GM12878 (cell line): ENCODE measurements around the gene TRAF3IP1. TPM values are rescaled to one million over a fixed set of nuclear protein-coding genes. Genes with fewer than 3 reads are reported as not detected.

Experiments used
- EZH2 ChIP-seq: IDR thresholded peaks from 2 replicates; pipeline ENCODE4 v1.6.1; 2012; ENCODE audit warnings: low read depth, mild to moderate bottlenecking, control low read depth, inconsistent platforms, low read length, borderline replicate concordance; ENCODE audit not compliant: control insufficient read depth
- IKZF1 ChIP-seq: fragments of 450-650 bp; conservative IDR thresholded peaks from 2 replicates; pipeline ENCODE4 v1.6.1; 2017; ENCODE audit warnings: antibody characterized with exemption, mild to moderate bottlenecking
- MYB ChIP-seq: fragments of 150-350 bp; IDR thresholded peaks from 2 replicates; pipeline ENCODE4 v1.6.1; 2014; ENCODE audit warnings: mild to moderate bottlenecking, low read depth, low read length, borderline replicate concordance
- MYC ChIP-seq: IDR thresholded peaks from 2 replicates; pipeline ENCODE4 v1.6.1; 2011; ENCODE audit warnings: mild to moderate bottlenecking, low read length, moderate library complexity, inconsistent platforms; ENCODE audit not compliant: insufficient read depth, insufficient replicate concordance, insufficient read length, severe bottlenecking
- NFIC ChIP-seq: IDR thresholded peaks from 2 replicates; pipeline ENCODE4 v1.6.1; 2012; ENCODE audit warnings: low read depth, mild to moderate bottlenecking, inconsistent platforms, low read length, moderate library complexity
- RAD51 ChIP-seq: fragments of 450-650 bp; IDR thresholded peaks from 2 replicates; pipeline ENCODE4 v1.6.1; 2016; ENCODE audit warnings: moderate library complexity, mild to moderate bottlenecking, inconsistent platforms
- SP1 ChIP-seq: IDR thresholded peaks from one replicate; pipeline ENCODE4 v1.6.1; 2011; ENCODE audit warnings: low read depth, low read length
- TCF3 ChIP-seq: IDR thresholded peaks from 2 replicates; pipeline ENCODE4 v1.6.1; 2012; ENCODE audit warnings: low read depth, mild to moderate bottlenecking, low read length, borderline replicate concordance; ENCODE audit not compliant: insufficient read depth
- ZNF274 ChIP-seq: IDR thresholded peaks from one replicate; pipeline ENCODE4 v1.8.0; 2011; ENCODE audit not compliant: insufficient read length, insufficient read depth
- polyA plus RNA-seq, 11 experiments: library from polyadenylated mRNA; depleted of rRNA in 4 of 11; unstranded in 6 of 11; stranded (reverse) in 5 of 11; fragments of >200 nt; fragmentation: Nextera tagmentation in 4 of 11; fragmentation: Illumina TruSeq in 1 of 11; extraction: Ambion mirVana in 4 of 11; extraction: Trizol in 1 of 11; gene quantifications; 1 replicate in 1 of 11; 2 replicates in 10 of 11; pipeline versions ENCODE4 v1.2.1 to v1.2.3, GENCODE V29; 2011 to 2016; ENCODE audit warnings: inconsistent platforms in 2 of 11, missing spikeins in 2 of 11, low read depth in 1 of 11
- total RNA-seq, 4 experiments: library from RNA; depleted of rRNA in 3 of 4; stranded (reverse); fragments of >200 nt in 3 of 4; fragmentation: Illumina TruSeq in 1 of 4; extraction: Trizol in 1 of 4; gene quantifications; 2 replicates each; pipeline versions ENCODE4 v1.2.1 to v1.2.3, GENCODE V29; 2013 to 2021
- TF ChIP-seq, protein P1 (sequence below): fragments of 450-650 bp; IDR thresholded peaks from 2 replicates; pipeline ENCODE4 v1.6.1; 2016; ENCODE audit warnings: mild to moderate bottlenecking, moderate library complexity, borderline replicate concordance
- TF ChIP-seq, protein P2 (sequence below): fragments of 450-650 bp; IDR thresholded peaks from 2 replicates; pipeline ENCODE4 v1.6.1; 2017; ENCODE audit warnings: antibody characterized with exemption, mild to moderate bottlenecking, moderate library complexity
- TF ChIP-seq, protein P3 (sequence below): fragments of 150-350 bp; IDR thresholded peaks from 2 replicates; pipeline ENCODE4 v1.6.1; 2014; ENCODE audit warnings: mild to moderate bottlenecking, low read depth, low read length
- TF ChIP-seq, protein P4 (sequence below): fragments of 450-650 bp; IDR thresholded peaks from 2 replicates; pipeline ENCODE4 v1.6.1; 2017; ENCODE audit warnings: low read depth, mild to moderate bottlenecking, moderate library complexity

The TRAF3IP1 gene
- total and polyA plus RNA-seq, 10 of the 15 experiments (the other 5 are each of a cell fraction or from before 2014, with no cell fraction given): 1.6 to 7.5 (median 3.6) TPM

DNA sequence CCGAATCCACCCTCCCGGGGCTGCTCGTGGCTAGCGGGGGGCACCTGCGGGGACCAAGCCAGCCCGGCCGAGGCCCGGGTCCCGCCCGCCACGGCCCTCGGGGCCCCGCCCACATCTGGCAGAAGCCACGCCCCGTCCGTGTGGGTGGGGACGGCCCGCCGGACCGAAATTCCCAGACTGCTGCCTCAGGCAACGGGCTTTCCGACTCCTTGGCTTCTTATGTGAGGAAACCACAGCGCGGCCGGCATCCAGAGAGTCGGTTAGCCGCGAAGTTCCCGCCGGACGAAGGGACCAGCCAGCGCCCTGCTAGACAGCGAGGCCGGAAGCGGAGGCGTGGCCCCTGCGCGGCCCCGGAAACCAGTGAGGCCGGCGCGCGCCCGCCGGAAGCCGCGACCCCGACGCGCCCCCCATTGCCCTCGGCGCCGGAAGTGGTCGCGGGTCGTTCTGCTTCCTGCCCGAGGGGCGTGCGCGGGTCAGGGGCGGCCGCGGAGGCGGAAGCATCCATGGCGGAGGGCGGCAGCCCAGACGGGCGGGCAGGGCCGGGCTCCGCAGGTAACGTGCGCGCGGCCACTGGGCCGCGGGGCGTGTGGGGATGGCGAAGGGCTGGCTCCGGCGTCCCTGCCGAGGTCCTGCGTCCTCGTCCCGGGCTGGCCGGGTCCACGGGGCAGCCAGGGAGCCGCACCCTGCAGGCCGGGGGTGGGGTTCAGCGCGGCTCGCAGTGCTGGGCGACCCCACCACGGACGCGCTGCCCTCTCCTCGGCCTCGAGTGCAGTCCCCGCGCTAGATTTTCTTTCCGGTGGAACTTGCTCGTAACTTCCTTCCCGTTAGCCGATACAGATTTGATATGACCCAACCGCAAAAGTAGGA, 106.5 kb downstream of the TRAF3IP1 start, which contains the start of gene ASB1 (continued):
- TF ChIP-seq, protein P1, sequence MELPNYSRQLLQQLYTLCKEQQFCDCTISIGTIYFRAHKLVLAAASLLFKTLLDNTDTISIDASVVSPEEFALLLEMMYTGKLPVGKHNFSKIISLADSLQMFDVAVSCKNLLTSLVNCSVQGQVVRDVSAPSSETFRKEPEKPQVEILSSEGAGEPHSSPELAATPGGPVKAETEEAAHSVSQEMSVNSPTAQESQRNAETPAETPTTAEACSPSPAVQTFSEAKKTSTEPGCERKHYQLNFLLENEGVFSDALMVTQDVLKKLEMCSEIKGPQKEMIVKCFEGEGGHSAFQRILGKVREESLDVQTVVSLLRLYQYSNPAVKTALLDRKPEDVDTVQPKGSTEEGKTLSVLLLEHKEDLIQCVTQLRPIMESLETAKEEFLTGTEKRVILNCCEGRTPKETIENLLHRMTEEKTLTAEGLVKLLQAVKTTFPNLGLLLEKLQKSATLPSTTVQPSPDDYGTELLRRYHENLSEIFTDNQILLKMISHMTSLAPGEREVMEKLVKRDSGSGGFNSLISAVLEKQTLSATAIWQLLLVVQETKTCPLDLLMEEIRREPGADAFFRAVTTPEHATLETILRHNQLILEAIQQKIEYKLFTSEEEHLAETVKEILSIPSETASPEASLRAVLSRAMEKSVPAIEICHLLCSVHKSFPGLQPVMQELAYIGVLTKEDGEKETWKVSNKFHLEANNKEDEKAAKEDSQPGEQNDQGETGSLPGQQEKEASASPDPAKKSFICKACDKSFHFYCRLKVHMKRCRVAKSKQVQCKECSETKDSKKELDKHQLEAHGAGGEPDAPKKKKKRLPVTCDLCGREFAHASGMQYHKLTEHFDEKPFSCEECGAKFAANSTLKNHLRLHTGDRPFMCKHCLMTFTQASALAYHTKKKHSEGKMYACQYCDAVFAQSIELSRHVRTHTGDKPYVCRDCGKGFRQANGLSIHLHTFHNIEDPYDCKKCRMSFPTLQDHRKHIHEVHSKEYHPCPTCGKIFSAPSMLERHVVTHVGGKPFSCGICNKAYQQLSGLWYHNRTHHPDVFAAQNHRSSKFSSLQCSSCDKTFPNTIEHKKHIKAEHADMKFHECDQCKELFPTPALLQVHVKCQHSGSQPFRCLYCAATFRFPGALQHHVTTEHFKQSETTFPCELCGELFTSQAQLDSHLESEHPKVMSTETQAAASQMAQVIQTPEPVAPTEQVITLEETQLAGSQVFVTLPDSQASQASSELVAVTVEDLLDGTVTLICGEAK: peak; percentile 57; the same call in 1 of the 2 replicates
- no peak for TF ChIP-seq ZNF274
- no peak for TF ChIP-seq MYB
- TF ChIP-seq IKZF1: peak; percentile 94
- TF ChIP-seq, protein P2, sequence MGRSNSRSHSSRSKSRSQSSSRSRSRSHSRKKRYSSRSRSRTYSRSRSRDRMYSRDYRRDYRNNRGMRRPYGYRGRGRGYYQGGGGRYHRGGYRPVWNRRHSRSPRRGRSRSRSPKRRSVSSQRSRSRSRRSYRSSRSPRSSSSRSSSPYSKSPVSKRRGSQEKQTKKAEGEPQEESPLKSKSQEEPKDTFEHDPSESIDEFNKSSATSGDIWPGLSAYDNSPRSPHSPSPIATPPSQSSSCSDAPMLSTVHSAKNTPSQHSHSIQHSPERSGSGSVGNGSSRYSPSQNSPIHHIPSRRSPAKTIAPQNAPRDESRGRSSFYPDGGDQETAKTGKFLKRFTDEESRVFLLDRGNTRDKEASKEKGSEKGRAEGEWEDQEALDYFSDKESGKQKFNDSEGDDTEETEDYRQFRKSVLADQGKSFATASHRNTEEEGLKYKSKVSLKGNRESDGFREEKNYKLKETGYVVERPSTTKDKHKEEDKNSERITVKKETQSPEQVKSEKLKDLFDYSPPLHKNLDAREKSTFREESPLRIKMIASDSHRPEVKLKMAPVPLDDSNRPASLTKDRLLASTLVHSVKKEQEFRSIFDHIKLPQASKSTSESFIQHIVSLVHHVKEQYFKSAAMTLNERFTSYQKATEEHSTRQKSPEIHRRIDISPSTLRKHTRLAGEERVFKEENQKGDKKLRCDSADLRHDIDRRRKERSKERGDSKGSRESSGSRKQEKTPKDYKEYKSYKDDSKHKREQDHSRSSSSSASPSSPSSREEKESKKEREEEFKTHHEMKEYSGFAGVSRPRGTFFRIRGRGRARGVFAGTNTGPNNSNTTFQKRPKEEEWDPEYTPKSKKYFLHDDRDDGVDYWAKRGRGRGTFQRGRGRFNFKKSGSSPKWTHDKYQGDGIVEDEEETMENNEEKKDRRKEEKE: 0 out of 2 replicates have a peak, but pooled peaks have one; percentile 52
- TF ChIP-seq EZH2: no peak
- peak; percentile 10 for TF ChIP-seq SP1
- no peak; the same call in 1 of the 2 replicates for TF ChIP-seq TCF3
- TF ChIP-seq NFIC: no peak
- TF ChIP-seq, protein P3, sequence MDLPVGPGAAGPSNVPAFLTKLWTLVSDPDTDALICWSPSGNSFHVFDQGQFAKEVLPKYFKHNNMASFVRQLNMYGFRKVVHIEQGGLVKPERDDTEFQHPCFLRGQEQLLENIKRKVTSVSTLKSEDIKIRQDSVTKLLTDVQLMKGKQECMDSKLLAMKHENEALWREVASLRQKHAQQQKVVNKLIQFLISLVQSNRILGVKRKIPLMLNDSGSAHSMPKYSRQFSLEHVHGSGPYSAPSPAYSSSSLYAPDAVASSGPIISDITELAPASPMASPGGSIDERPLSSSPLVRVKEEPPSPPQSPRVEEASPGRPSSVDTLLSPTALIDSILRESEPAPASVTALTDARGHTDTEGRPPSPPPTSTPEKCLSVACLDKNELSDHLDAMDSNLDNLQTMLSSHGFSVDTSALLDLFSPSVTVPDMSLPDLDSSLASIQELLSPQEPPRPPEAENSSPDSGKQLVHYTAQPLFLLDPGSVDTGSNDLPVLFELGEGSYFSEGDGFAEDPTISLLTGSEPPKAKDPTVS: no peak
- TF ChIP-seq MYC: peak; percentile 55
- no peak for TF ChIP-seq RAD51
- TF ChIP-seq, protein P4, sequence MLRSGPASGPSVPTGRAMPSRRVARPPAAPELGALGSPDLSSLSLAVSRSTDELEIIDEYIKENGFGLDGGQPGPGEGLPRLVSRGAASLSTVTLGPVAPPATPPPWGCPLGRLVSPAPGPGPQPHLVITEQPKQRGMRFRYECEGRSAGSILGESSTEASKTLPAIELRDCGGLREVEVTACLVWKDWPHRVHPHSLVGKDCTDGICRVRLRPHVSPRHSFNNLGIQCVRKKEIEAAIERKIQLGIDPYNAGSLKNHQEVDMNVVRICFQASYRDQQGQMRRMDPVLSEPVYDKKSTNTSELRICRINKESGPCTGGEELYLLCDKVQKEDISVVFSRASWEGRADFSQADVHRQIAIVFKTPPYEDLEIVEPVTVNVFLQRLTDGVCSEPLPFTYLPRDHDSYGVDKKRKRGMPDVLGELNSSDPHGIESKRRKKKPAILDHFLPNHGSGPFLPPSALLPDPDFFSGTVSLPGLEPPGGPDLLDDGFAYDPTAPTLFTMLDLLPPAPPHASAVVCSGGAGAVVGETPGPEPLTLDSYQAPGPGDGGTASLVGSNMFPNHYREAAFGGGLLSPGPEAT: 0 out of 2 replicates have a peak, but pooled peaks have one; percentile 36
